HG02642 (cell line): Measurements from ENCODE around the gene WIPI1.
"Not testable (repeated sequence)": the region's sequence is repeated elsewhere in the genome, so short reads cannot be mapped to it uniquely, and the experiment has no call there.

ENCODE experiments used
- ATAC-seq: cut with Tn5 transposase; IDR thresholded peaks from one replicate; pipeline ENCODE4 v1.9.1; 2021; ENCODE audit warnings: mild to moderate bottlenecking; ENCODE audit not compliant: unreplicated experiment, poor library complexity

The WIPI1 gene

GRCh38 chr17:68420065-68420464 lies 37.2 kb downstream of the WIPI1 start:
- no peak for ATAC-seq

GRCh38 chr17:68418876-68419275 lies 38.4 kb downstream of the WIPI1 start:
- no peak for ATAC-seq

- no peak for ATAC-seq
Observed at GRCh38 chr17:68417317-68417716, 40.0 kb downstream of the WIPI1 start.

- not testable (repeated sequence) for ATAC-seq
Observed at GRCh38 chr17:68414901-68415300, 42.4 kb downstream of the WIPI1 start.

GRCh38 chr17:68413597-68414560 lies 43.4 kb downstream of the WIPI1 start:
- ATAC-seq: not testable (repeated sequence)

GRCh38 chr17:68407656-68408055 lies 49.6 kb downstream of the WIPI1 start:
- not testable (repeated sequence) for ATAC-seq

- not testable (repeated sequence) for ATAC-seq
Observed at GRCh38 chr17:68403837-68404236, 53.5 kb downstream of the WIPI1 start.

GRCh38 chr17:68403122-68403521 lies 54.2 kb downstream of the WIPI1 start:
- no peak for ATAC-seq

- ATAC-seq: no peak
Observed at GRCh38 chr17:68401288-68401687, 56.0 kb downstream of the WIPI1 start.

GRCh38 chr17:68400404-68400735 lies 56.9 kb downstream of the WIPI1 start:
- no peak for ATAC-seq

GRCh38 chr17:68399638-68400403 lies 57.5 kb downstream of the WIPI1 start:
- no peak for ATAC-seq

GRCh38 chr17:68398691-68399637 lies 58.3 kb downstream of the WIPI1 start:
- ATAC-seq: peak; percentile 73

- no peak for ATAC-seq
Observed at GRCh38 chr17:68397108-68397536, 60.2 kb downstream of the WIPI1 start.

- ATAC-seq: no peak
Observed at GRCh38 chr17:68396226-68397107, 60.8 kb downstream of the WIPI1 start.

GRCh38 chr17:68394608-68395331 lies 62.5 kb downstream of the WIPI1 start:
- no peak for ATAC-seq

- ATAC-seq: no peak
Observed at GRCh38 chr17:68391561-68392268, 65.6 kb downstream of the WIPI1 start.

- ATAC-seq: no peak
Observed at GRCh38 chr17:68390888-68391545, 66.3 kb downstream of the WIPI1 start.
